H9 (cell line): ENCODE results near the gene EFCAB6. TPM values are rescaled to one million over a fixed set of nuclear protein-coding genes. Genes with fewer than 3 reads are reported as not detected.

Source experiments
- DNase-seq: peaks from one replicate; pipeline ENCODE4 v3.0.0-alpha.2; 2017
- H2AFZ ChIP-seq: one replicate; pipeline ENCODE4 v1.6.1; 2013; ENCODE audit warnings: mild to moderate bottlenecking, low read length, control low read depth, moderate library complexity
- H2AK5ac ChIP-seq: 2 replicates; pipeline ENCODE4 v1.6.1; 2013; ENCODE audit warnings: low read length, control low read depth, mixed read lengths; ENCODE audit not compliant: insufficient read length
- H2BK120ac ChIP-seq: one replicate; pipeline ENCODE4 v1.6.1; 2013; ENCODE audit warnings: low read depth, mild to moderate bottlenecking, low read length, control low read depth, inconsistent platforms; ENCODE audit not compliant: poor library complexity, severe bottlenecking
- H2BK12ac ChIP-seq: 2 replicates; pipeline ENCODE4 v1.6.1; 2013; ENCODE audit warnings: low read length, control low read depth, mixed read lengths, low read depth; ENCODE audit not compliant: insufficient read length
- H2BK15ac ChIP-seq: 2 replicates; pipeline ENCODE4 v1.6.1; 2013; ENCODE audit warnings: low read depth, low read length, control low read depth
- H2BK20ac ChIP-seq: one replicate; pipeline ENCODE4 v1.6.1; 2013; ENCODE audit warnings: low read depth, mild to moderate bottlenecking, low read length, control low read depth, inconsistent platforms; ENCODE audit not compliant: poor library complexity, severe bottlenecking
- H2BK5ac ChIP-seq: 2 replicates; pipeline ENCODE4 v1.6.1; 2013; ENCODE audit warnings: low read length, control low read depth, mixed read lengths; ENCODE audit not compliant: insufficient read length
- H3K14ac ChIP-seq: 2 replicates; pipeline ENCODE4 v1.6.1; 2013; ENCODE audit warnings: low read length, control low read depth; ENCODE audit not compliant: insufficient read depth
- H3K18ac ChIP-seq: 2 replicates; pipeline ENCODE4 v1.6.1; 2013; ENCODE audit warnings: low read depth, mild to moderate bottlenecking, mixed read lengths, low read length, control low read depth; ENCODE audit not compliant: insufficient read length
- H3K23ac ChIP-seq: 2 replicates; pipeline ENCODE4 v1.6.1; 2013; ENCODE audit warnings: low read length, control low read depth, mixed read lengths, low read depth; ENCODE audit not compliant: insufficient read length
- H3K23me2 ChIP-seq: 2 replicates; pipeline ENCODE4 v1.6.1; 2013; ENCODE audit warnings: low read depth, mild to moderate bottlenecking, mixed read lengths, low read length, control low read depth; ENCODE audit not compliant: insufficient read length, poor library complexity, severe bottlenecking
- H3K27ac ChIP-seq: 2 replicates; pipeline ENCODE4 v1.5.1; 2013; ENCODE audit warnings: low read length, control low read depth, mixed read lengths, low read depth; ENCODE audit not compliant: insufficient read length
- H3K27me3 ChIP-seq: 2 replicates; pipeline ENCODE4 v1.6.1; 2013; ENCODE audit warnings: low read length, control low read depth, inconsistent platforms; ENCODE audit not compliant: insufficient read depth
- H3K4ac ChIP-seq: 2 replicates; pipeline ENCODE4 v1.6.1; 2013; ENCODE audit warnings: low read depth, mild to moderate bottlenecking, control low read depth, inconsistent platforms, low read length, moderate library complexity
- H3K4me1 ChIP-seq: 2 replicates; pipeline ENCODE4 v1.6.1; 2013; ENCODE audit warnings: low read length, control low read depth, inconsistent platforms; ENCODE audit not compliant: insufficient read depth
- H3K4me2 ChIP-seq: 2 replicates; pipeline ENCODE4 v1.6.1; 2013; ENCODE audit warnings: low read length, control low read depth, mixed read lengths; ENCODE audit not compliant: insufficient read length, insufficient read depth
- H3K56ac ChIP-seq: 2 replicates; pipeline ENCODE4 v1.6.1; 2013; ENCODE audit warnings: low read depth, mild to moderate bottlenecking, mixed read lengths, low read length, control low read depth; ENCODE audit not compliant: insufficient read length
- H3K79me1 ChIP-seq: 2 replicates; pipeline ENCODE4 v1.6.1; 2013; ENCODE audit warnings: low read depth, mild to moderate bottlenecking, moderate library complexity, low read length, control low read depth, inconsistent platforms; ENCODE audit not compliant: insufficient read depth, poor library complexity, severe bottlenecking
- H3K79me2 ChIP-seq: 2 replicates; pipeline ENCODE4 v1.6.1; 2013; ENCODE audit warnings: low read length, control low read depth, inconsistent platforms; ENCODE audit not compliant: insufficient read depth
- H3K9ac ChIP-seq: 2 replicates; pipeline ENCODE4 v1.6.1; 2013; ENCODE audit warnings: low read length, control low read depth, mixed read lengths; ENCODE audit not compliant: insufficient read length; ENCODE audit errors: extremely low read depth
- H3K9me3 ChIP-seq: one replicate; pipeline ENCODE4 v1.6.1; 2013; ENCODE audit warnings: low read depth, low read length, inconsistent platforms; ENCODE audit not compliant: control insufficient read depth
- H3T11ph ChIP-seq: one replicate; pipeline ENCODE4 v1.6.1; 2013; ENCODE audit warnings: mild to moderate bottlenecking, low read length, control low read depth, inconsistent platforms
- H4K20me1 ChIP-seq: one replicate; pipeline ENCODE4 v1.6.1; 2013; ENCODE audit not compliant: control insufficient read depth, insufficient read length, insufficient read depth
- H4K5ac ChIP-seq: 2 replicates; pipeline ENCODE4 v1.6.1; 2013; ENCODE audit warnings: low read depth, mild to moderate bottlenecking, mixed read lengths, low read length, control low read depth; ENCODE audit not compliant: insufficient read length
- H4K8ac ChIP-seq: replicated peaks from 2 replicates; pipeline ENCODE4 v1.6.1; 2013; ENCODE audit warnings: low read length, control low read depth, mixed read lengths, low read depth; ENCODE audit not compliant: insufficient read length
- H4K91ac ChIP-seq: 2 replicates; pipeline ENCODE4 v1.6.1; 2013; ENCODE audit warnings: low read depth, mild to moderate bottlenecking, moderate library complexity, mixed read lengths, low read length, control low read depth; ENCODE audit not compliant: insufficient read length
- H3K27ac Mint-ChIP-seq, 3 experiments: 2 replicates in 2 of 3; 3 replicates in 1 of 3; pipeline ENCODE4 v1.8.0; 2020 to 2021; ENCODE audit warnings: mixed read lengths in 3 of 3, mild to moderate bottlenecking in 1 of 3, moderate library complexity in 1 of 3
- H3K27me3 Mint-ChIP-seq: 2 replicates; pipeline ENCODE4 v1.8.0; 2021; ENCODE audit warnings: low read depth, mild to moderate bottlenecking, moderate library complexity, mixed read lengths
- H3K36me3 Mint-ChIP-seq, 3 experiments: 2 replicates in 2 of 3; 3 replicates in 1 of 3; pipeline ENCODE4 v1.8.0; 2020 to 2021; ENCODE audit warnings: low read depth in 3 of 3, mixed read lengths in 3 of 3; ENCODE audit not compliant: insufficient read depth in 1 of 3
- H3K4me1 Mint-ChIP-seq, 2 experiments: 2 replicates each; pipeline ENCODE4 v1.8.0; 2020; ENCODE audit warnings: mixed read lengths in 2 of 2
- H3K4me3 Mint-ChIP-seq, 2 experiments: 2 replicates in 1 of 2; 3 replicates in 1 of 2; pipeline ENCODE4 v1.8.0; 2020 to 2021; ENCODE audit warnings: mild to moderate bottlenecking in 2 of 2, mixed read lengths in 2 of 2, moderate library complexity in 1 of 2
- H3K9me3 Mint-ChIP-seq, 2 experiments: 2 replicates in 1 of 2; 3 replicates in 1 of 2; pipeline ENCODE4 v1.8.0; 2020; ENCODE audit warnings: mild to moderate bottlenecking in 2 of 2, mixed read lengths in 2 of 2, moderate library complexity in 1 of 2
- WGBS: extraction: QIAGEN DNeasy Blood & Tissue Kit; methylation state at CpG from one replicate; pipeline ENCODE4 v1.1.7; 2013; ENCODE audit warnings: missing lambda C conversion rate, low lambda C conversion rate, mixed read lengths; ENCODE audit not compliant: insufficient read length; ENCODE audit errors: extremely low coverage; 5-methylcytosine and 5-hydroxymethylcytosine counted together
- total RNA-seq: library from RNA; stranded (reverse); gene quantifications from 2 replicates; pipeline ENCODE4 v1.2.1, GENCODE V29; 2021
- TF ChIP-seq, protein P1 (sequence below): fragments of 200-600 bp; sonication (generic); conservative IDR thresholded peaks from 3 replicates; pipeline ENCODE4 v1.8.0; 2021; ENCODE audit warnings: antibody characterized with exemption, mild to moderate bottlenecking

Gene EFCAB6
- total RNA-seq, 1 experiment from 2014 or later = 0.31 TPM

DNA sequence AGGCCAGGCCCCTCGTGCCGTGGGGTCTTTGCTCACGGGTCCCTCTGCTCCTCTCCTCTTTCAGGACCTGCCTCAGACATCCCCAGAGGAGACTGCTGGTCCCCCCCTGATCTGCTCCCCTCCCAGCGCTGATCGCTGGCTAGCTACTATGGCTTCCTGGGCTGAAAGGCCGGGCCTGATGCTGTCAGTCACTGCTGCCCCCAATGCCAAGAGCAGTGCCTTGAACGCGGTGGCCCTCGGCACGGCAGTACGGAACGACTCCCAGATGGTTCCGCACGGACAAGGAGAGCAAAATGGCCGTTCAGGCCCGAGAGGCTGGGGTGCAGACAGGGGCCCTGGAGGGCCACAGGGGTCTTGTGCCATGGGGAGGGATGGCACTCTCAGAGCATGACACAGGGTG is 28.7 kb upstream of the EFCAB6 start:
- no peak overlapping the region for H2BK5ac ChIP-seq
- H3K27ac Mint-ChIP-seq = no peak overlapping the region; a peak in 1 of 7 replicates

More for the DNA sequence above, 28.7 kb upstream of the EFCAB6 start:
- no peak overlapping the region for H3K18ac ChIP-seq
- no peaks in the 10 kb centered on the region for H3K4me1 ChIP-seq
- Mint-ChIP-seq H3K4me3 (no peak overlapping the region), H3K27me3 (peaks cover 2% of the 10 kb centered on the region; the same call in 1 of the 2 replicates), H3K4me1 (peaks cover 7 to 12% of the 10 kb centered on the region in 2 experiments), H3K9me3 (no peaks in the 10 kb centered on the region), H3K36me3 (peaks cover 6 to 22% (median 20%) of the 10 kb centered on the region in 3 experiments; a peak in 6 of 7 replicates)
- no peaks in the 10 kb centered on the region for H4K20me1 ChIP-seq
- H2BK120ac ChIP-seq = no peak overlapping the region
- H2BK20ac ChIP-seq = no peak overlapping the region
- WGBS = no CpG with 5 or more reads among the region's 16 CpGs
- H2BK15ac ChIP-seq = no peak overlapping the region
- H3K56ac ChIP-seq = no peak overlapping the region
- peaks cover 4% of the 10 kb centered on the region for H3K79me1 ChIP-seq
- no peaks in the 10 kb centered on the region for H3K27me3 ChIP-seq
- no peak overlapping the region for H2BK12ac ChIP-seq
- TF ChIP-seq, protein P1, sequence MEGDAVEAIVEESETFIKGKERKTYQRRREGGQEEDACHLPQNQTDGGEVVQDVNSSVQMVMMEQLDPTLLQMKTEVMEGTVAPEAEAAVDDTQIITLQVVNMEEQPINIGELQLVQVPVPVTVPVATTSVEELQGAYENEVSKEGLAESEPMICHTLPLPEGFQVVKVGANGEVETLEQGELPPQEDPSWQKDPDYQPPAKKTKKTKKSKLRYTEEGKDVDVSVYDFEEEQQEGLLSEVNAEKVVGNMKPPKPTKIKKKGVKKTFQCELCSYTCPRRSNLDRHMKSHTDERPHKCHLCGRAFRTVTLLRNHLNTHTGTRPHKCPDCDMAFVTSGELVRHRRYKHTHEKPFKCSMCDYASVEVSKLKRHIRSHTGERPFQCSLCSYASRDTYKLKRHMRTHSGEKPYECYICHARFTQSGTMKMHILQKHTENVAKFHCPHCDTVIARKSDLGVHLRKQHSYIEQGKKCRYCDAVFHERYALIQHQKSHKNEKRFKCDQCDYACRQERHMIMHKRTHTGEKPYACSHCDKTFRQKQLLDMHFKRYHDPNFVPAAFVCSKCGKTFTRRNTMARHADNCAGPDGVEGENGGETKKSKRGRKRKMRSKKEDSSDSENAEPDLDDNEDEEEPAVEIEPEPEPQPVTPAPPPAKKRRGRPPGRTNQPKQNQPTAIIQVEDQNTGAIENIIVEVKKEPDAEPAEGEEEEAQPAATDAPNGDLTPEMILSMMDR = no peak
- no peak overlapping the region for H2AK5ac ChIP-seq
- no peak overlapping the region for H3K4ac ChIP-seq
- H3K9ac ChIP-seq = no peak overlapping the region
- H3K4me2 ChIP-seq = no peak overlapping the region
- H4K5ac ChIP-seq = no peak overlapping the region
- H3K79me2 ChIP-seq = peaks cover 2% of the 10 kb centered on the region; the same call in 1 of the 2 replicates
- H3K9me3 ChIP-seq = no peaks in the 10 kb centered on the region
- no peak for DNase-seq
- no peak overlapping the region for H2AFZ ChIP-seq
- H4K91ac ChIP-seq = no peak overlapping the region
- no peak overlapping the region for H3K14ac ChIP-seq
- H3K27ac ChIP-seq = no peak overlapping the region
- H4K8ac ChIP-seq = no peak overlapping the region
- H3K23me2 ChIP-seq = no peaks in the 10 kb centered on the region
- no peak overlapping the region for H3T11ph ChIP-seq
- H3K23ac ChIP-seq = no peak overlapping the region
